Measurements from ENCODE around the gene OR2V1.
"Not testable (repeated sequence)": the region's sequence is repeated elsewhere in the genome, so short reads cannot be mapped to it uniquely, and the experiment has no call there.

OR2V1 gene

GRCh38 chr5:181100121-181100875, 30.7 kb downstream of the OR2V1 start:
- peaks cover 33% of the 10 kb centered on the region for H3K27me3 ChIP-seq (ENCODE audit: insufficient read depth, low read length)
- H3K36me3 ChIP-seq (ENCODE audit: insufficient read depth, low read length) = no peaks in the 10 kb centered on the region
- H2AFZ ChIP-seq (ENCODE audit: low read depth, low read length) = no peak overlapping the region
- H3K4me1 ChIP-seq (ENCODE audit: insufficient read depth, low read length) = no peaks in the 10 kb centered on the region
- no peak overlapping the region for H3K4me3 ChIP-seq (ENCODE audit: low read length)
- H3K9me3 ChIP-seq (ENCODE audit: low read length) = peaks cover 4% of the 10 kb centered on the region

GRCh38 chr5:181099602-181100086, 31.3 kb downstream of the OR2V1 start:
- Histone ChIP-seq H3K27me3 (ENCODE audit: insufficient read depth, low read length) (peaks cover 28% of the 10 kb centered on the region), H3K36me3 (ENCODE audit: insufficient read depth, low read length) (no peaks in the 10 kb centered on the region), H3K9me3 (ENCODE audit: low read length) (peaks cover 4% of the 10 kb centered on the region), H3K4me3 (ENCODE audit: low read length) (no peak overlapping the region), H2AFZ (ENCODE audit: low read depth, low read length) (no peak overlapping the region), H3K4me1 (ENCODE audit: insufficient read depth, low read length) (no peaks in the 10 kb centered on the region)

- no peak overlapping the region for H3K4me3 ChIP-seq (ENCODE audit: low read length)
- H3K36me3 ChIP-seq (ENCODE audit: insufficient read depth, low read length) = no peaks in the 10 kb centered on the region
- H3K9me3 ChIP-seq (ENCODE audit: low read length) = peaks cover 4% of the 10 kb centered on the region
- peaks cover 21% of the 10 kb centered on the region for H3K27me3 ChIP-seq (ENCODE audit: insufficient read depth, low read length)
- no peak overlapping the region for H2AFZ ChIP-seq (ENCODE audit: low read depth, low read length)
- no peaks in the 10 kb centered on the region for H3K4me1 ChIP-seq (ENCODE audit: insufficient read depth, low read length)
These were observed 32.0 kb downstream of the OR2V1 start for GRCh38 chr5:181098762-181099601.

- not testable (repeated sequence) for H3K4me3 ChIP-seq (ENCODE audit: low read length); H3K4me1 ChIP-seq (ENCODE audit: insufficient read depth, low read length); H2AFZ ChIP-seq (ENCODE audit: low read depth, low read length); H3K36me3 ChIP-seq (ENCODE audit: insufficient read depth, low read length); H3K9me3 ChIP-seq (ENCODE audit: low read length)
- H3K27me3 ChIP-seq (ENCODE audit: insufficient read depth, low read length) = peaks cover 21% of the 10 kb centered on the region
These were observed 33.0 kb downstream of the OR2V1 start for GRCh38 chr5:181097759-181098491.

- not testable (repeated sequence) for H3K4me3 ChIP-seq (ENCODE audit: low read length); H3K36me3 ChIP-seq (ENCODE audit: insufficient read depth, low read length); H3K9me3 ChIP-seq (ENCODE audit: low read length); H3K4me1 ChIP-seq (ENCODE audit: insufficient read depth, low read length); H2AFZ ChIP-seq (ENCODE audit: low read depth, low read length)
- peaks cover 21% of the 10 kb centered on the region for H3K27me3 ChIP-seq (ENCODE audit: insufficient read depth, low read length)
These were observed 33.6 kb downstream of the OR2V1 start for GRCh38 chr5:181097383-181097753.

GRCh38 chr5:181096721-181097382, 34.1 kb downstream of the OR2V1 start:
- H3K27me3 ChIP-seq (ENCODE audit: insufficient read depth, low read length) = peaks cover 21% of the 10 kb centered on the region
- not testable (repeated sequence) for H2AFZ ChIP-seq (ENCODE audit: low read depth, low read length); H3K4me1 ChIP-seq (ENCODE audit: insufficient read depth, low read length); H3K4me3 ChIP-seq (ENCODE audit: low read length); H3K9me3 ChIP-seq (ENCODE audit: low read length); H3K36me3 ChIP-seq (ENCODE audit: insufficient read depth, low read length)

- not testable (repeated sequence) for H3K9me3 ChIP-seq (ENCODE audit: low read length); H2AFZ ChIP-seq (ENCODE audit: low read depth, low read length); H3K36me3 ChIP-seq (ENCODE audit: insufficient read depth, low read length); H3K4me1 ChIP-seq (ENCODE audit: insufficient read depth, low read length); H3K4me3 ChIP-seq (ENCODE audit: low read length)
- H3K27me3 ChIP-seq (ENCODE audit: insufficient read depth, low read length) = peaks cover 16% of the 10 kb centered on the region
These were observed 35.8 kb downstream of the OR2V1 start for GRCh38 chr5:181095162-181095561.

GRCh38 chr5:181092428-181092827, 38.5 kb downstream of the OR2V1 start:
- Histone ChIP-seq H2AFZ (ENCODE audit: low read depth, low read length) (no peak overlapping the region), H3K4me3 (ENCODE audit: low read length) (no peak overlapping the region), H3K27me3 (ENCODE audit: insufficient read depth, low read length) (peaks cover 3% of the 10 kb centered on the region), H3K9me3 (ENCODE audit: low read length) (peaks cover 2% of the 10 kb centered on the region), H3K36me3 (ENCODE audit: insufficient read depth, low read length) (no peaks in the 10 kb centered on the region), H3K4me1 (ENCODE audit: insufficient read depth, low read length) (no peaks in the 10 kb centered on the region)

- no peaks in the 10 kb centered on the region for H3K36me3 ChIP-seq (ENCODE audit: insufficient read depth, low read length)
- H3K4me3 ChIP-seq (ENCODE audit: low read length) = no peak overlapping the region
- H3K27me3 ChIP-seq (ENCODE audit: insufficient read depth, low read length) = peaks cover 38% of the 10 kb centered on the region
- H3K4me1 ChIP-seq (ENCODE audit: insufficient read depth, low read length) = peaks cover 6% of the 10 kb centered on the region
- H3K9me3 ChIP-seq (ENCODE audit: low read length) = peaks cover 2% of the 10 kb centered on the region
- no peak overlapping the region for H2AFZ ChIP-seq (ENCODE audit: low read depth, low read length)
These were observed 42.7 kb downstream of the OR2V1 start for GRCh38 chr5:181088289-181088688.

GRCh38 chr5:181087309-181087708, 43.7 kb downstream of the OR2V1 start:
- no peak overlapping the region for H3K4me3 ChIP-seq (ENCODE audit: low read length)
- H3K9me3 ChIP-seq (ENCODE audit: low read length) = peaks cover 2% of the 10 kb centered on the region
- peaks cover 42% of the 10 kb centered on the region for H3K27me3 ChIP-seq (ENCODE audit: insufficient read depth, low read length)
- H3K36me3 ChIP-seq (ENCODE audit: insufficient read depth, low read length) = no peaks in the 10 kb centered on the region
- H2AFZ ChIP-seq (ENCODE audit: low read depth, low read length) = no peak overlapping the region
- peaks cover 6% of the 10 kb centered on the region for H3K4me1 ChIP-seq (ENCODE audit: insufficient read depth, low read length)

- Histone ChIP-seq H3K9me3 (ENCODE audit: low read length) (peaks cover 2% of the 10 kb centered on the region), H3K4me1 (ENCODE audit: insufficient read depth, low read length) (peaks cover 6% of the 10 kb centered on the region), H2AFZ (ENCODE audit: low read depth, low read length) (no peak overlapping the region), H3K36me3 (ENCODE audit: insufficient read depth, low read length) (no peaks in the 10 kb centered on the region), H3K4me3 (ENCODE audit: low read length) (no peak overlapping the region), H3K27me3 (ENCODE audit: insufficient read depth, low read length) (peaks cover 42% of the 10 kb centered on the region)
These were observed 44.1 kb downstream of the OR2V1 start for GRCh38 chr5:181086884-181087205.

GRCh38 chr5:181086026-181086883, 44.7 kb downstream of the OR2V1 start:
- Histone ChIP-seq H3K9me3 (ENCODE audit: low read length) (peaks cover 2% of the 10 kb centered on the region), H3K4me1 (ENCODE audit: insufficient read depth, low read length) (peaks cover 6% of the 10 kb centered on the region), H3K27me3 (ENCODE audit: insufficient read depth, low read length) (peaks cover 42% of the 10 kb centered on the region), H2AFZ (ENCODE audit: low read depth, low read length) (no peak overlapping the region), H3K4me3 (ENCODE audit: low read length) (no peak overlapping the region), H3K36me3 (ENCODE audit: insufficient read depth, low read length) (no peaks in the 10 kb centered on the region)

Data from neuron (in vitro differentiated cells).